Measurements from ENCODE around the gene RAB3IL1.

The RAB3IL1 gene

GRCh38 chr11:61892085-61892370 lies 25.3 kb downstream of the RAB3IL1 start:
- H3K27me3 ChIP-seq (ENCODE audit: insufficient read depth, low read depth), result no peaks in the 10 kb centered on the region
- H3K36me3 ChIP-seq (ENCODE audit: insufficient read depth), result no peaks in the 10 kb centered on the region
- no peak overlapping the region for H3K4me3 ChIP-seq (IDR thresholded peaks at IDR 0.05; ENCODE audit: insufficient read depth, low read depth, low read length)
- peaks cover 27% of the 10 kb centered on the region for H3K4me1 ChIP-seq (ENCODE audit: low read depth, poor library complexity, severe bottlenecking)
- no peaks in the 10 kb centered on the region for H4K20me1 ChIP-seq (ENCODE audit: insufficient read depth)
- H3K27ac ChIP-seq, result no peak overlapping the region
- H3K9ac ChIP-seq, result no peak overlapping the region
- no peaks in the 10 kb centered on the region for H3K79me2 ChIP-seq (ENCODE audit: insufficient read depth, low read depth)
- peak overlapping the region; percentile 71; the same call in 1 of the 2 replicates for H2AFZ ChIP-seq (ENCODE audit: low read depth)
- H3K4me2 ChIP-seq, result peak overlapping the region; percentile 25; the same call in 1 of the 2 replicates
- no peak for TF ChIP-seq CTCF (conservative IDR thresholded peaks at IDR 0.05; ENCODE audit: low read depth, low read length)

- peak within 1 kb of the TSS; percentile 94 for H3K4me2 ChIP-seq
- H2AFZ ChIP-seq (ENCODE audit: low read depth), result peak within 1 kb of the TSS; percentile 71
- no peak within 1 kb of the TSS for H3K4me3 ChIP-seq (IDR thresholded peaks at IDR 0.05; ENCODE audit: insufficient read depth, low read depth, low read length)
- no peaks in the 10 kb centered on the region for H3K36me3 ChIP-seq (ENCODE audit: insufficient read depth)
- H3K27me3 ChIP-seq (ENCODE audit: insufficient read depth, low read depth), result no peaks in the 10 kb centered on the region
- no peak within 1 kb of the TSS for H3K27ac ChIP-seq
- peak within 1 kb of the TSS; percentile 41; the same call in 1 of the 2 replicates for H3K9ac ChIP-seq
- H4K20me1 ChIP-seq (ENCODE audit: insufficient read depth), result no peaks in the 10 kb centered on the region
- no peak for TF ChIP-seq CTCF (conservative IDR thresholded peaks at IDR 0.05; ENCODE audit: low read depth, low read length)
- no peaks in the 10 kb centered on the region for H3K79me2 ChIP-seq (ENCODE audit: insufficient read depth, low read depth)
- peaks cover 27% of the 10 kb centered on the region for H3K4me1 ChIP-seq (ENCODE audit: low read depth, poor library complexity, severe bottlenecking)
Observed at GRCh38 chr11:61891331-61892084, 25.9 kb downstream of the RAB3IL1 start, which contains the start of gene FADS3. Gene FADS3, minus strand, starts transcription at chr11:61891545. Its CDS starts 164 bp downstream, at chr11:61891381.

GRCh38 chr11:61890529-61891330 lies 26.6 kb downstream of the RAB3IL1 start:
- Histone ChIP-seq H3K27ac (no peak overlapping the region), H4K20me1 (ENCODE audit: insufficient read depth) (no peaks in the 10 kb centered on the region), H3K27me3 (ENCODE audit: insufficient read depth, low read depth) (no peaks in the 10 kb centered on the region), H3K4me2 (peak overlapping the region; percentile 94), H3K79me2 (ENCODE audit: insufficient read depth, low read depth) (no peaks in the 10 kb centered on the region), H3K9ac (peak overlapping the region; percentile 41; the same call in 1 of the 2 replicates), H3K36me3 (ENCODE audit: insufficient read depth) (no peaks in the 10 kb centered on the region), H2AFZ (ENCODE audit: low read depth) (peak overlapping the region; percentile 71), H3K4me1 (ENCODE audit: low read depth, poor library complexity, severe bottlenecking) (peaks cover 27% of the 10 kb centered on the region), H3K4me3 (IDR thresholded peaks at IDR 0.05; ENCODE audit: insufficient read depth, low read depth, low read length) (no peak overlapping the region)
- TF ChIP-seq CTCF (conservative IDR thresholded peaks at IDR 0.05; ENCODE audit: low read depth, low read length), result no peak

GRCh38 chr11:61889831-61890230 lies 27.5 kb downstream of the RAB3IL1 start:
- Histone ChIP-seq H3K4me2 (peak overlapping the region; percentile 94), H2AFZ (ENCODE audit: low read depth) (no peak overlapping the region), H3K36me3 (ENCODE audit: insufficient read depth) (no peaks in the 10 kb centered on the region), H3K27ac (no peak overlapping the region), H3K4me3 (IDR thresholded peaks at IDR 0.05; ENCODE audit: insufficient read depth, low read depth, low read length) (no peak overlapping the region), H4K20me1 (ENCODE audit: insufficient read depth) (no peaks in the 10 kb centered on the region), H3K27me3 (ENCODE audit: insufficient read depth, low read depth) (no peaks in the 10 kb centered on the region), H3K9ac (peak overlapping the region; percentile 41; the same call in 1 of the 2 replicates), H3K4me1 (ENCODE audit: low read depth, poor library complexity, severe bottlenecking) (peaks cover 27% of the 10 kb centered on the region), H3K79me2 (ENCODE audit: insufficient read depth, low read depth) (no peaks in the 10 kb centered on the region)
- no peak for TF ChIP-seq CTCF (conservative IDR thresholded peaks at IDR 0.05; ENCODE audit: low read depth, low read length)

Measured in KMS-11 (cell line).